Measurements from ENCODE around the gene ZFAND3. TPM values are rescaled to one million over a fixed set of nuclear protein-coding genes. Genes with fewer than 3 reads are reported as not detected.

ZFAND3 gene
- total RNA-seq, 1 donor from 2014 or later: 18.7 TPM

DNA sequence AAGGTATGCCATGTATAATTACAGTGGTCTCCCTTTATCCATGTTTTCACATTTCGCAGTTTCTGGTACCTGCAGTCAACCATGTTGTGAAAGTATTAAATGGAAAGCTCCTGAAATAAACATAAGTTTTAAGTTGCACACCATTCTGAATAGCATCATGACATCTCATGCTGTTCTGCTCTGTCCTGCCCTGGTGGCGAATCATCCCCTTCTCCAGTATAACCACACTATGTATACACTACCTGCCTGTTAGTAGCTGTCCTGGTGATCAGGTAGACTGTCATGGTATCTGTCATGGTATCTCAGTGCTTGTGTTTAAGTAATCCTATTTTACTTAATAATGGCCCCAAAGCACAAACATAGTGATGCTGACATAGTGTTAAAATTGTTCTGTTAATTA, 97.1 kb downstream of the ZFAND3 start:
- DNase-seq (ENCODE audit: low read depth): no peak
- TF ChIP-seq, protein P1, sequence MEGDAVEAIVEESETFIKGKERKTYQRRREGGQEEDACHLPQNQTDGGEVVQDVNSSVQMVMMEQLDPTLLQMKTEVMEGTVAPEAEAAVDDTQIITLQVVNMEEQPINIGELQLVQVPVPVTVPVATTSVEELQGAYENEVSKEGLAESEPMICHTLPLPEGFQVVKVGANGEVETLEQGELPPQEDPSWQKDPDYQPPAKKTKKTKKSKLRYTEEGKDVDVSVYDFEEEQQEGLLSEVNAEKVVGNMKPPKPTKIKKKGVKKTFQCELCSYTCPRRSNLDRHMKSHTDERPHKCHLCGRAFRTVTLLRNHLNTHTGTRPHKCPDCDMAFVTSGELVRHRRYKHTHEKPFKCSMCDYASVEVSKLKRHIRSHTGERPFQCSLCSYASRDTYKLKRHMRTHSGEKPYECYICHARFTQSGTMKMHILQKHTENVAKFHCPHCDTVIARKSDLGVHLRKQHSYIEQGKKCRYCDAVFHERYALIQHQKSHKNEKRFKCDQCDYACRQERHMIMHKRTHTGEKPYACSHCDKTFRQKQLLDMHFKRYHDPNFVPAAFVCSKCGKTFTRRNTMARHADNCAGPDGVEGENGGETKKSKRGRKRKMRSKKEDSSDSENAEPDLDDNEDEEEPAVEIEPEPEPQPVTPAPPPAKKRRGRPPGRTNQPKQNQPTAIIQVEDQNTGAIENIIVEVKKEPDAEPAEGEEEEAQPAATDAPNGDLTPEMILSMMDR (conservative IDR thresholded peaks at IDR 0.05; ENCODE audit: low read depth, low read length): no peak
- H3K4me3 ChIP-seq (ENCODE audit: low read depth, low read length): no peak overlapping the region

DNA sequence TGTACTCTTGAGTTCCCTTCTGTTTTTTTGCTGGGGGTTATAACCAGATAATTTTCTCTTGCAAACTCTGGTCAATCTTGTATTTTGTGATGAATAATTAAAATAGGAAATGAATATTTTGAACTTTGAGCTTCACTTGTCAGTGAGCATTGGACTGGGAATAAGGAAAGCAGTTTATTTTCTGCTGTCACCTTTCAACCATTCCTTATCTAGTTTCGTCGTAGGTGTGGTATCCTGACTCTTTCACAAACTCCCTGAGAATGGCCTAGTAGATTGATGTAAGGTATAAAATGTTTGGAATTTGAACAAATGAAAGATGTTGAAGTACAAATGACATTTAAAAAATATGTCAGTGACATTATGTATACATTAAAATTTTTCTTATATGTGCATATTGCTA, 98.0 kb downstream of the ZFAND3 start:
- DNase-seq (ENCODE audit: low read depth): no peak
- TF ChIP-seq, protein P1 (conservative IDR thresholded peaks at IDR 0.05; ENCODE audit: low read depth, low read length): no peak

DNA sequence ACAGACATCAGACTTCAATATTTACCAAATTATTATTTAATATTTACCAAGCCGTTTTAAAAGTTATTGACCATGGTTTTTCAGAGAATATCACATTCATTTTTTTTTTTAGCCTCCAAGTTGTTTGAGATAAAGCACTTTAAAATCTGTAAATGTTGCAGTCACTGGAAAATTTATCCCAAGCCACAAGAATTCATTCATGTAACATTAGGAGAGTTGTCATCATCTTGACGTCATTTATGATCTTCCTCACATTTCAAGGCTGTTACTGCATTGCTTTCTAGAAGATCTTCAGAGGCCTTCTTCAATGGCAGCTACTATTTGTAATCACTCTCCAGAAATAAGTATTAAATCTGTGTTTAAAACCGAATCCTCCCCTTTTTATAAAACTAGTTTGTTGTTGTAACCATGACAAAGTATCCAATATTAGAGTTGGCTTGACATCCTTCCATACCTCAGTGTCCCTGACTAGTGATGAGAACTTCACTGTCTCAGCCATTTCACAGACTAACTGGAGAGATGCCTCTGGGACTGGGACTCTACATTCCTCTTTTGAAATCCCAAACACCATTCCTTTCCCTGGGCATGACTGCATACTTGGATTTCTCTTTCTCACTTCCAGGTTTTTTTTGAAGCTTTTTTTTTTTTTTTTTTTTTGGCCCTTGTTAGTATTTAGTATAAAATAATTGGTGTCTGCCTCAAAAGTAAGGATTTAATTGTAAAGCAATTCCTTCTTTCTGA, 100.1 kb downstream of the ZFAND3 start:
- no peak overlapping the region for H3K4me3 ChIP-seq (ENCODE audit: low read depth, low read length)
- no peak for DNase-seq (ENCODE audit: low read depth)
- TF ChIP-seq, protein P1 (conservative IDR thresholded peaks at IDR 0.05; ENCODE audit: low read depth, low read length): no peak

More for the DNA sequence above, 98.0 kb downstream of the ZFAND3 start:
- no peak overlapping the region for H3K4me3 ChIP-seq (ENCODE audit: low read depth, low read length)

DNA sequence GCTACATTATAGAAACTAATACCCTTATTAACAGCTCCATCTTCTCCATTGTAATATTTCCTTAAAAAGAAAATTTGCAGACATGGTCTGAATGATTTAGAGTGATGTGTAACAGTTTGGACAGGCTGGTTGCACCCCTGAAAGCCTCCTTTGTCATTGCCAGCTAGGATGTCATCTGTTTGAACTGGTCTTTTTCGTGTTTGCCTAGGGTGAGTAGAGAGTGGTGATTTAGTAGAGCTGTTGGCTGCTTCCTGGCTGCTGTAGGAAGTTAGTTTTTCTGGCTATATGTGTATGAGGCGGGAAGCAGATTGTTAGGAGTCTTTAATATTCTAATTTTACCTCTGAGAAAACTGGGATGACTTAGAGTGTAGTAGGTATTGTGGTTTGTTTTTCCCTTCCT, 101.1 kb downstream of the ZFAND3 start:
- H3K4me3 ChIP-seq (ENCODE audit: low read depth, low read length): no peak overlapping the region
- TF ChIP-seq, protein P1 (conservative IDR thresholded peaks at IDR 0.05; ENCODE audit: low read depth, low read length): no peak
- no peak for DNase-seq (ENCODE audit: low read depth)

DNA sequence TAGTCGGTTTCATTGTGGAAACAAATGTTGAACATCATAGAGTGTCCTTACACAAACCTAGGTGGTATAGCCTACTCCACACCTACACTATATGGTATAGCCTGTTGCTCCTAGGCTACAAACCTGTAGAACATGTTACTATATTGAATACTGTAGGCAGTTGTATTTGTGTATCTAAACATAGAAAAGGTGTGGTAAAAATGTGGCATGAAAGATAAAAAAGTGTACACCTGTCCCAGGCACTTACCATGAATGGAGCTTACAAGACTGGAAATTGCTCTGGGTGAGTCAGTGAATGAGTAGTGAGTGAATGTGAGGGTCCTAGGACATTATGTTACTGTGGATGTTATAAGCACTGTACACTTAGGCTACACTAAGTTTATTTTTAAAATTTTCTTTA, 103.0 kb downstream of the ZFAND3 start:
- DNase-seq (ENCODE audit: low read depth): no peak
- no peak overlapping the region for H3K4me3 ChIP-seq (ENCODE audit: low read depth, low read length)
- TF ChIP-seq, protein P1 (conservative IDR thresholded peaks at IDR 0.05; ENCODE audit: low read depth, low read length): no peak

DNA sequence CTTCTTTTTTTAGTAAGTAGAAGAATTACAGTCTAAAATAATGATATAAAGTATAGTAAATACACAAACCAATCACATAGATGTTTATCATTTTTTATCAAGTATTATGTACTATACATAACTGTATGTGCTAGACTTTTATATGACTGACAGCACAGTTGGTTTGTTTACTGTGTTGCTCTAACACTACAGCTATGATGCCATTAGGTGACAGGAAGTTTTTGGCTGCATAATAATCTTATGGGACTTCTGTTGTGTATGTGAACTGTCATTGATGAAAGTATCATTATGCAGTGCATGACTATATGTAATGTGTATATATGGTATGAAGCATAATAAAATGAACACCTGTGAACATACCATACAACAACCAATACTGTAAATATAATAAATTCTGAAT, 104.0 kb downstream of the ZFAND3 start:
- no peak for DNase-seq (ENCODE audit: low read depth)
- H3K4me3 ChIP-seq (ENCODE audit: low read depth, low read length): no peak overlapping the region
- TF ChIP-seq, protein P1 (conservative IDR thresholded peaks at IDR 0.05; ENCODE audit: low read depth, low read length): no peak

DNA sequence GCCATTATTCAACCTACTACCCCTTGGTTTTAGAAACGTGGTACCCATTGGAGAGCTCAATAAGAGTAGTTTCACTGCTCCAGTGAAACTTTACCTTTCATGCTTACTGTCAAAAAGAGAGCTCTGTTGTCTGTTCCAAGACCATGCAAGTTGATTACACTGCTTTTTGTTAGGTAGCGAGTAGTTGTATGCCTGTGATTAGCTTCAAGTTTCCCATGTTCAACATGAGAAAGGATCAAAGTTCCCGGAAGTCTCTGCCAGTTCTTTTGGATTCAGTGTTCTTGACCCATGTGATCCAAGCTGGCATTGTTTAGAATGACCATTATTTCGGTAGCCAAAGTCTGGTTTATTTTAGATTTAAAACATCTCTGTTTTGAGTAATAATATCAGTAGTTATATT, 107.1 kb downstream of the ZFAND3 start:
- DNase-seq (ENCODE audit: low read depth): no peak
- TF ChIP-seq, protein P1 (conservative IDR thresholded peaks at IDR 0.05; ENCODE audit: low read depth, low read length): no peak

More for the DNA sequence above, 107.1 kb downstream of the ZFAND3 start:
- no peak overlapping the region for H3K4me3 ChIP-seq (ENCODE audit: low read depth, low read length)

Measured in epithelial cell of proximal tubule (primary cell).